IMR-90 (cell line): ENCODE measurements around the gene LY6G6D. TPM values are rescaled to one million over a fixed set of nuclear protein-coding genes. Genes with fewer than 3 reads are reported as not detected.
A peak's percentile ranks its signal among the peaks of the same experiment; 100 is the strongest.

Source experiments
- ATAC-seq: fragments of 200-7000 bp; cut with Tn5 transposase; 2 replicates; pipeline ENCODE4 v1.9.1; 2020; ENCODE audit warnings: low read depth, mild to moderate bottlenecking, moderate library complexity
- BruUV-seq: library from RNA; stranded (reverse); fragments of 400-500 nt; replicated peaks from 2 replicates; lab custom pipeline; 2021; lab: Mats Ljungman, UMichigan
- CTCF ChIA-PET: fragments of 300-600 bp; formaldehyde crosslinking; extraction: SDS; loops from one replicate; lab custom pipeline; 2021; ENCODE audit warnings: antibody characterized with exemption; lab: Yijun Ruan, JAX
- POLR2A ChIA-PET: fragments of 300-600 bp; sonication (Branson Sonifier 250); formaldehyde crosslinking; loops from one replicate; lab custom pipeline; 2022; ENCODE audit warnings: antibody characterized with exemption; ENCODE audit not compliant: unreplicated experiment; lab: Charles Lee
- DNase-seq: peaks from one replicate; pipeline ENCODE4 v3.0.0; 2013
- H2AFZ ChIP-seq: replicated peaks from 2 replicates; pipeline ENCODE3; 2013; ENCODE audit warnings: low read length, mild to moderate bottlenecking; ENCODE audit not compliant: poor library complexity
- H2AK5ac ChIP-seq: 2 replicates; pipeline ENCODE4 v1.6.1; 2013; ENCODE audit warnings: low read depth, low read length, inconsistent platforms
- H2AK9ac ChIP-seq: replicated peaks from 2 replicates; pipeline ENCODE3; 2013; ENCODE audit warnings: mild to moderate bottlenecking, low read depth, low read length, moderate library complexity; ENCODE audit not compliant: poor library complexity
- H2BK120ac ChIP-seq: 2 replicates; pipeline ENCODE4 v1.6.1; 2013; ENCODE audit warnings: low read depth, low read length, inconsistent platforms
- H2BK15ac ChIP-seq: 3 replicates; pipeline ENCODE4 v1.6.1; 2013; ENCODE audit warnings: low read depth, low read length, inconsistent platforms
- H2BK20ac ChIP-seq: 2 replicates; pipeline ENCODE4 v1.6.1; 2013; ENCODE audit warnings: low read depth, mild to moderate bottlenecking, inconsistent platforms, low read length, moderate library complexity
- H2BK5ac ChIP-seq: 2 replicates; pipeline ENCODE4 v1.6.1; 2013; ENCODE audit warnings: mild to moderate bottlenecking, low read depth, low read length, inconsistent platforms; ENCODE audit not compliant: poor library complexity, severe bottlenecking
- H3K14ac ChIP-seq: replicated peaks from 2 replicates; pipeline ENCODE4 v1.6.1; 2013; ENCODE audit warnings: low read depth, low read length, inconsistent platforms
- H3K18ac ChIP-seq: 2 replicates; pipeline ENCODE4 v1.6.1; 2013; ENCODE audit warnings: low read depth, low read length, control low read depth
- H3K23ac ChIP-seq: 2 replicates; pipeline ENCODE4 v1.6.1; 2013; ENCODE audit warnings: low read depth, low read length, inconsistent platforms
- H3K27ac ChIP-seq: 2 replicates; pipeline ENCODE4 v1.5.1; 2013; ENCODE audit warnings: mild to moderate bottlenecking, control low read depth, low read length; ENCODE audit not compliant: insufficient read depth
- H3K27me3 ChIP-seq: 2 replicates; pipeline ENCODE4 v1.6.1; 2013; ENCODE audit warnings: low read length; ENCODE audit not compliant: control insufficient read depth, insufficient read depth
- H3K36me3 ChIP-seq: 2 replicates; pipeline ENCODE4 v1.6.1; 2013; ENCODE audit warnings: low read length, mixed read lengths; ENCODE audit not compliant: control insufficient read depth, insufficient read depth
- H3K4ac ChIP-seq: 2 replicates; pipeline ENCODE4 v1.6.1; 2013; ENCODE audit warnings: low read depth, low read length, inconsistent platforms
- H3K4me1 ChIP-seq: 2 replicates; pipeline ENCODE4 v1.6.1; 2013; ENCODE audit warnings: low read length, mixed read lengths; ENCODE audit not compliant: control insufficient read depth, insufficient read depth
- H3K4me2 ChIP-seq: 2 replicates; pipeline ENCODE4 v1.6.1; 2013; ENCODE audit warnings: low read depth, mild to moderate bottlenecking, control low read depth, low read length, moderate library complexity
- H3K4me3 ChIP-seq: 2 replicates; pipeline ENCODE4 v1.5.1; 2013; ENCODE audit warnings: low read depth, mild to moderate bottlenecking, control low read depth, low read length, moderate library complexity; ENCODE audit not compliant: insufficient read depth
- H3K56ac ChIP-seq: 2 replicates; pipeline ENCODE4 v1.6.1; 2013; ENCODE audit warnings: low read length, inconsistent platforms; ENCODE audit not compliant: insufficient read depth; ENCODE audit errors: extremely low read depth
- H3K79me1 ChIP-seq, 2 experiments: 2 replicates each; pipeline ENCODE4 v1.6.1; 2013; ENCODE audit warnings: low read length in 2 of 2, inconsistent platforms in 1 of 2, low read depth in 1 of 2
- H3K9ac ChIP-seq: 2 replicates; pipeline ENCODE4 v1.6.1; 2013; ENCODE audit warnings: low read depth, low read length, control low read depth
- H3K9me1 ChIP-seq: 2 replicates; pipeline ENCODE4 v1.6.1; 2013; ENCODE audit warnings: low read length, inconsistent platforms; ENCODE audit not compliant: insufficient read depth
- H3K9me3 ChIP-seq: 2 replicates; pipeline ENCODE4 v1.6.1; 2013; ENCODE audit warnings: low read length; ENCODE audit not compliant: control insufficient read depth, insufficient read depth
- H4K20me1 ChIP-seq: 2 replicates; pipeline ENCODE4 v1.6.1; 2013; ENCODE audit warnings: low read length, inconsistent platforms; ENCODE audit not compliant: insufficient read depth
- H4K5ac ChIP-seq: 2 replicates; pipeline ENCODE4 v1.6.1; 2013; ENCODE audit warnings: mild to moderate bottlenecking, low read depth, low read length, control low read depth
- H4K8ac ChIP-seq, 2 experiments: 2 replicates each; pipeline ENCODE4 v1.6.1; 2013; ENCODE audit warnings: low read depth in 2 of 2, low read length in 2 of 2, control low read depth in 1 of 2, inconsistent platforms in 1 of 2
- H4K91ac ChIP-seq: 2 replicates; pipeline ENCODE4 v1.6.1; 2013; ENCODE audit warnings: low read depth, low read length, inconsistent platforms; ENCODE audit not compliant: insufficient read depth
- BHLHE40 ChIP-seq: fragments of 150-350 bp; IDR thresholded peaks from 2 replicates; pipeline ENCODE4 v1.6.1; 2016; ENCODE audit warnings: mild to moderate bottlenecking, low read depth, low read length
- CEBPB ChIP-seq: IDR thresholded peaks from 2 replicates; pipeline ENCODE4 v1.6.1; 2012; ENCODE audit warnings: low read depth, low read length, improper control_type of control experiment
- CHD1 ChIP-seq: IDR thresholded peaks from 2 replicates; pipeline ENCODE4 v1.6.1; 2012; ENCODE audit warnings: low read depth, low read length, improper control_type of control experiment
- FOS ChIP-seq: fragments of 150-350 bp; IDR thresholded peaks from 2 replicates; pipeline ENCODE4 v1.6.1; 2016; ENCODE audit warnings: low read depth, low read length
- MAFK ChIP-seq: IDR thresholded peaks from 2 replicates; pipeline ENCODE4 v1.6.1; 2012; ENCODE audit warnings: low read depth, low read length, improper control_type of control experiment
- MAZ ChIP-seq: IDR thresholded peaks from 2 replicates; pipeline ENCODE4 v1.6.1; 2012; ENCODE audit warnings: low read depth, mild to moderate bottlenecking, low read length, improper control_type of control experiment, moderate library complexity, borderline replicate concordance
- MXI1 ChIP-seq: IDR thresholded peaks from 2 replicates; pipeline ENCODE4 v1.6.1; 2012; ENCODE audit warnings: low read depth, mild to moderate bottlenecking, low read length, moderate library complexity, borderline replicate concordance
- NFE2L2 ChIP-seq: fragments of 150-350 bp; IDR thresholded peaks from 2 replicates; pipeline ENCODE4 v1.6.1; 2016; ENCODE audit warnings: low read depth, mild to moderate bottlenecking, low read length
- POLR2A ChIP-seq: IDR thresholded peaks from 2 replicates; pipeline ENCODE4 v1.6.1; 2012; ENCODE audit warnings: mild to moderate bottlenecking, low read depth, low read length
- RAD21 ChIP-seq: IDR thresholded peaks from 2 replicates; pipeline ENCODE4 v1.6.1; 2012; ENCODE audit warnings: low read length, improper control_type of control experiment
- RCOR1 ChIP-seq: IDR thresholded peaks from 2 replicates; pipeline ENCODE4 v1.6.1; 2012; ENCODE audit warnings: mild to moderate bottlenecking, low read length, improper control_type of control experiment; ENCODE audit not compliant: insufficient replicate concordance
- RFX5 ChIP-seq: IDR thresholded peaks from 2 replicates; pipeline ENCODE4 v1.8.0; 2012; ENCODE audit warnings: low read depth, mild to moderate bottlenecking, low read length, moderate library complexity
- SMC3 ChIP-seq: fragments of 150-350 bp; IDR thresholded peaks from 2 replicates; pipeline ENCODE4 v1.6.1; 2016; ENCODE audit warnings: low read depth, mild to moderate bottlenecking, antibody characterized with exemption, low read length, moderate library complexity
- WGBS, 2 experiments: methylation state at CpG; one replicate each; pipeline versions ENCODE4 v1.1.5 to v1.1.7; 2013; ENCODE audit warnings: missing lambda C conversion rate in 2 of 2; ENCODE audit not compliant: insufficient read length in 1 of 2; ENCODE audit errors: extremely low coverage in 2 of 2; 5-methylcytosine and 5-hydroxymethylcytosine counted together
- dilution Hi-C: fragments of 300-500 bp; cut with HindIII; formaldehyde crosslinking; loops from one replicate; pipeline ENCODE4 v1.14.3; 2018; ENCODE audit warnings: low sequenced_read_pairs; ENCODE audit not compliant: unreplicated experiment
- in situ Hi-C: fragments of 300-500 bp; cut with MboI; formaldehyde crosslinking; loops from 3 replicates; pipeline ENCODE4 v1.14.3; 2019; ENCODE audit warnings: low sequenced_read_pairs, inconsistent platforms, mixed read lengths
- intact Hi-C: fragments of 100-400 bp; cut with micrococcal nuclease; formaldehyde crosslinking; loops from 2 replicates; pipeline ENCODE4 v1.10.0; 2022
- polyA plus RNA-seq, 3 experiments: library from polyadenylated mRNA; depleted of rRNA; stranded (reverse); fragments of >200 nt; gene quantifications; 2 replicates each; pipeline ENCODE4 v1.2.3, GENCODE V29; 2012; ENCODE audit warnings: low replicate concordance in 1 of 3
- total RNA-seq: library from RNA; depleted of rRNA; stranded (reverse); fragments of >200 nt; gene quantifications from 2 replicates; pipeline ENCODE4 v1.2.3, GENCODE V29; 2012
- TF ChIP-seq, protein P1 (sequence below): fragments of 150-350 bp; IDR thresholded peaks from 2 replicates; pipeline ENCODE4 v1.6.1; 2017; ENCODE audit warnings: mild to moderate bottlenecking, antibody characterized with exemption, low read length, low read depth
- TF ChIP-seq, protein P2 (sequence below): fragments of 150-350 bp; IDR thresholded peaks from 2 replicates; pipeline ENCODE4 v1.6.1; 2016; ENCODE audit warnings: low read depth, mild to moderate bottlenecking, low read length, moderate library complexity, borderline replicate concordance

Gene LY6G6D
- total and polyA plus RNA-seq, 2 of the 4 experiments (the other 2 are of a cell fraction), result not detected

DNA sequence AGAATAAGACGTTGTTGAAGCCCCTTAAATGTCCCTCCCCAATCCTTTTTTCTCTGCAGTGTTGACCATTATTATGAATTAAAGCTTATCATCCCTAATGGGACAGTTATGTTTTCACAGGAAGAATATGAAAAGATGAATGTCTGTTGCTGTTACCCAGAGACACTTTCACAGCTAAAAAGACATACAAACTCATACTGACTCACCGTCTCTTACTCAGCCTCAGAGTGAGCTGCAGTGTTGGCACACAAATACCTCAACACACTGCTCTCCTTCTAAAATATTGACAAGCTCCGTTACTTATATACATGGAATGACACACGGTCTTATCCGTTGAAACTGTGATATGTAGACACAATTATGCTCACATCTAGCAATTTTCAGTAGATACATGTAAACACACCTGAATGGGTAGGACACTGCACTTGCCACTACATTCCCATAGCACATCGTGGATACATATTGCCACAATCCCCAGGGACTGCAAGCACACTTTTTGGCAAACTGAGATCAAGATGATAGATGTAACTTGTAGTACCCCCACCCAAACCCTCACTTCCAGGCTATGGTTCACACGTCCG, 37.7 kb downstream of the LY6G6D start:
- peak overlapping the region; percentile 59 for H2AK9ac ChIP-seq
- H2BK20ac ChIP-seq, result 0 out of 2 replicates have a peak overlapping the region, but pooled peaks have one; percentile 8
- H3K4me1 ChIP-seq, result peaks cover 5% of the 10 kb centered on the region
- 0 out of 4 replicates have a peak, but pooled peaks cover 0 to 12% of the 10 kb centered on the region in 2 experiments for H3K79me1 ChIP-seq
- H3K27me3 ChIP-seq, result no peaks in the 10 kb centered on the region
- WGBS, 2 experiments, result no CpG with 5 or more reads among the region's 8 CpGs
- no peak overlapping the region for H2AFZ ChIP-seq
- H3K14ac ChIP-seq, result no peak overlapping the region
- H3K4ac ChIP-seq, result peak overlapping the region; percentile 9; the same call in 1 of the 2 replicates
- H3K4me3 ChIP-seq, result no peak overlapping the region
- no peak overlapping the region for H3K27ac ChIP-seq
- no peak overlapping the region; the same call in 1 of the 2 replicates for H3K23ac ChIP-seq
- H3K9me3 ChIP-seq, result no peaks in the 10 kb centered on the region
- ATAC-seq (peak; percentile 95), DNase-seq (peak; percentile 90)
- no peak overlapping the region for H3K18ac ChIP-seq
- BruUV-seq, result no TSS peak
- H4K8ac ChIP-seq, result no peak overlapping the region
- no peak overlapping the region for H3K9ac ChIP-seq
- H2BK120ac ChIP-seq, result no peak overlapping the region
- POLR2A ChIA-PET, result no interaction called here
- dilution Hi-C loops, result no loop called here
- no peak overlapping the region; the same call in 2 of the 3 replicates for H2BK15ac ChIP-seq
- H3K4me2 ChIP-seq, result peak overlapping the region; percentile 25; the same call in 1 of the 2 replicates
- no peak overlapping the region for H2BK5ac ChIP-seq
- peaks cover 3% of the 10 kb centered on the region; the same call in 1 of the 2 replicates for H4K20me1 ChIP-seq
- no peaks in the 10 kb centered on the region; the same call in 1 of the 2 replicates for H3K36me3 ChIP-seq
- H3K9me1 ChIP-seq, result peaks cover 6% of the 10 kb centered on the region
- H2AK5ac ChIP-seq, result peak overlapping the region; percentile 46; the same call in 1 of the 2 replicates
- no peak overlapping the region for H4K5ac ChIP-seq
- intact Hi-C loops, result no loop called here
- H3K56ac ChIP-seq, result no peak overlapping the region
- CTCF ChIA-PET, result interaction anchor here (1.5 kb wide), 1 partner anchor 17 kb away, joined by 5 read pairs; no protein-coding TSS in a partner anchor
- in situ Hi-C loops, result no loop called here
- H4K91ac ChIP-seq, result no peak overlapping the region
- no peak for TF ChIP-seq MAZ
- TF ChIP-seq MAFK, result no peak; the same call in 1 of the 2 replicates
- no peak for TF ChIP-seq POLR2A
- no peak for TF ChIP-seq SMC3
- TF ChIP-seq BHLHE40, result peak; percentile 26; the same call in 1 of the 2 replicates
- TF ChIP-seq RCOR1, result no peak
- no peak for TF ChIP-seq MXI1
- peak; percentile 70 for TF ChIP-seq FOS
- TF ChIP-seq CEBPB, result peak; percentile 60; the same call in 1 of the 2 replicates
- TF ChIP-seq NFE2L2, result no peak
- no peak for TF ChIP-seq RFX5
- TF ChIP-seq, protein P1, sequence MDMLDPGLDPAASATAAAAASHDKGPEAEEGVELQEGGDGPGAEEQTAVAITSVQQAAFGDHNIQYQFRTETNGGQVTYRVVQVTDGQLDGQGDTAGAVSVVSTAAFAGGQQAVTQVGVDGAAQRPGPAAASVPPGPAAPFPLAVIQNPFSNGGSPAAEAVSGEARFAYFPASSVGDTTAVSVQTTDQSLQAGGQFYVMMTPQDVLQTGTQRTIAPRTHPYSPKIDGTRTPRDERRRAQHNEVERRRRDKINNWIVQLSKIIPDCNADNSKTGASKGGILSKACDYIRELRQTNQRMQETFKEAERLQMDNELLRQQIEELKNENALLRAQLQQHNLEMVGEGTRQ, result no peak
- no peak for TF ChIP-seq CHD1
- TF ChIP-seq, protein P2, sequence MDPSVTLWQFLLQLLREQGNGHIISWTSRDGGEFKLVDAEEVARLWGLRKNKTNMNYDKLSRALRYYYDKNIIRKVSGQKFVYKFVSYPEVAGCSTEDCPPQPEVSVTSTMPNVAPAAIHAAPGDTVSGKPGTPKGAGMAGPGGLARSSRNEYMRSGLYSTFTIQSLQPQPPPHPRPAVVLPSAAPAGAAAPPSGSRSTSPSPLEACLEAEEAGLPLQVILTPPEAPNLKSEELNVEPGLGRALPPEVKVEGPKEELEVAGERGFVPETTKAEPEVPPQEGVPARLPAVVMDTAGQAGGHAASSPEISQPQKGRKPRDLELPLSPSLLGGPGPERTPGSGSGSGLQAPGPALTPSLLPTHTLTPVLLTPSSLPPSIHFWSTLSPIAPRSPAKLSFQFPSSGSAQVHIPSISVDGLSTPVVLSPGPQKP, result no peak
- TF ChIP-seq RAD21, result no peak
